ENCODE measurements around the gene CDC25C.
"Not testable (repeated sequence)": the region's sequence is repeated elsewhere in the genome, so short reads cannot be mapped to it uniquely, and the experiment has no call there.

CDC25C gene

DNA sequence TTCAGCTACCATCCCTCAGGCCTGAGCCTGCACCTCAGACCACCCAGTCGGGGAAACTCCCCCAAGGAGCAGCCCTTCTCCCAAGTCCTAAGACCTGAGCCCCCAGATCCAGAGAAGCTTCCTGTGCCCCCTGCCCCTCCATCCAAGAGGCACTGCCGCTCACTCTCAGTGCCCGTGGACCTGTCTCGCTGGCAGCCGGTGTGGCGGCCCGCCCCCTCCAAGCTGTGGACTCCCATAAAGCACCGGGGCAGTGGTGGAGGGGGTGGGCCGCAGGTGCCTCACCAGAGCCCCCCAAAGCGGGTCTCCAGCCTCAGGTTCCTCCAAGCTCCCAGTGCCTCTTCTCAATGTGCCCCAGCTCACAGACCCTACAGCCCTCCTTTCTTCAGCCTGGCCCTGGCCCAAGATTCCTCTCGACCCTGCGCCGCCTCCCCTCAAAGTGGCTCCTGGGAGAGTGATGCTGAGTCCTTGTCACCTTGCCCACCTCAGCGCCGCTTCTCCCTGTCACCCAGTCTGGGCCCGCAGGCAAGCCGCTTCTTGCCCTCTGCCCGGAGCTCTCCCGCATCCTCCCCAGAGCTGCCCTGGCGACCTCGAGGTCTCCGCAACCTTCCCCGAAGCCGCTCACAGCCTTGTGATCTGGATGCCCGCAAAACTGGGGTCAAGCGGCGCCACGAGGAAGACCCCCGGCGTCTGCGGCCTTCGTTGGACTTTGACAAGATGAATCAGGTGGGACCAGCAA lies 13.5 kb upstream of the CDC25C start:
- no peak for DNase-seq

DNA sequence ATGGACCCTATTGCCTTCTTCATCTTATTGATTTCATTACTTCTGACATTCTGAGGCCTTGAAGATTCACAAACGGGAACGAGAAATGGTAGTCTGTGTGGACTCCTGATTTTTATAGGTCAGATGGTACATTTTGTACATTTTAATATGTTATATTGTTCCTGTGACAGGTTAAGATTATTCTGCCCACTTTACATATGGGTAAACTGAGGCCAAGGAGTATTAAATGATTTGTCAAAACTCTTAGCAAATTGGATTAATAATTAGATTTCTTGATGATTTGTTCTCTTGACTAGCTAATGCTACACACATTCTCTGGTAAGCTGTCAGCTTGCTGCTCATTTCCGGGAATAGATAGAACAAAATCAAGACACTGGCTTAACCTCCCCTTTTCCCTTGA lies 8.4 kb upstream of the CDC25C start:
- no peak for DNase-seq

GRCh38 chr5:138339464-138339863 lies 7.9 kb upstream of the CDC25C start:
- no peak for DNase-seq

- DNase-seq = no peak
Measured at GRCh38 chr5:138339091-138339456, 7.5 kb upstream of the CDC25C start.

- DNase-seq = no peak
Measured at GRCh38 chr5:138338411-138339090, 6.9 kb upstream of the CDC25C start.

DNA sequence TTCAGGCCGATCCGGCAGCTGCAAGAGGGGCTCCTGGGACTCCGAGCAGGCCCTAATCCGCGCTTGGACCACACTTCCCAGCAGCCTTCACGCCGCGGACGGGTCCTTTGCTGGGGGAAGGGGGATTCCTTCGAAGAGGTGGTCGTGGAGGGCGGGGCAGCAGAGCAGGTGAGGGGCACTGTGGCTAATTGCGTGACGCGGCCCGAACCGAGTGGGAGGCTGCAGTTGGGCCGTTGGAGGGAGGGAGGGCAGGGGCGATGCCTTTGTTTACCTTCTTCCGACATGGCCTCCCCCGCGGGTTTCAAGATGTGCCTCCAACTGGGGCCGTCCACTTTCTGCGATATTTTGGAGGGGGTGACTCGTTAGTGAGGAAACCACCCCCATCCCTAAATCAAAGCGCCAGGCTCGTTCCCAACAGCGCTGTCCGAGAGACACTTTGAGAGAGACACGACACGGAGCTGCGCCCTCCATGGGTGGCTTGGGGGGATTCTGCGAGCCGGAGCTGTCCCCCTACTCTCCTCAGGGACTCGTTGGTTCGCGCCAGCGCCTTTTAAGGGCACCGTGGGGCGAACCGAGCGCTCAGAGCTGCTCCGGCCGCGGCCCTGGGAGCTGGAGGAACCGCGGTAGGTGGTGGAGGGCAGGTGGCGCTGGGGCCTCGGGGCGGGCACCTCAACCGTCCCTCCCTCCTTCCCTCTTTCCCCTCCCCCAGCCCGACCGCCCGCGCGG lies 6.2 kb upstream of the CDC25C start, which contains the start of gene FAM53C:
TSS of gene FAM53C (plus strand) at position 582 of the 726 bp plus-strand sequence. CDS start 3,070 bp downstream, outside the sequence.
- peak; percentile 83 for DNase-seq

DNA sequence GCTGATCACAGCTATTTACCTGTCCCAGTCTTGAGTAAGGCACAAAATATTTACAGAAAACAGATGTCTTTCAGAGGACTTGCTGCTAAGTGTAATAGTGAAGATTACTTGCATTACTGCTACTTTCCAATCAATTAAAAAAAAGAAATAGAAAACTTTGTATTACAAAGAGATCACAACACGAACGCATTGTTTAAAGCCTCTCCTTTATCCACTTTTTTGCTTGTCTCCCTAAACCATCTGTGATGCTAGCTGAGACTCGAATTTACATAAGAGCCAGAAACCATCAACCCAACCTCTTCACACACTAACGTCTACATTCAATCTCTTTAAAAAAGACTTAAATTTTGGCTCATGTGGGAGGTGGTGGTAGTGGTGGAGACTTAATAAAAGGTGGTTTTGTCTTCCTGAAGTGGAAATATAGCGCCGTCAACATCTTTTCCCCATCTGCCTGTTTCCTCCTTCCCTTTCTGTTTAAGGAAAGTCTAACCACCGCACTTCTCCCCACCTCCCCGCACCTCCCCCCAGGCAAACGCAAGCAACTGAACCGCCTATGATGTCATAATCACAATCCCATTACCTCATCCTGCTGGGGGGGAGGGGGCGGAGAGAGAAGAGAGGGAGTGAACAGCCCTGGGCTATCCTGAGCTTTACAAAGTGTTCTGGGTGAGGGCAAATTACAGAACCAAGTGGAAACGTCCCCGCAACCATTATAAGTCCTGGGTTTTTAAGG lies 5.5 kb upstream of the CDC25C start:
- no peak for DNase-seq

GRCh38 chr5:138334867-138335447 lies 3.4 kb upstream of the CDC25C start:
- DNase-seq = no peak

- DNase-seq = no peak
Measured at GRCh38 chr5:138330813-138331448, 673 bp downstream of the CDC25C start.

DNA sequence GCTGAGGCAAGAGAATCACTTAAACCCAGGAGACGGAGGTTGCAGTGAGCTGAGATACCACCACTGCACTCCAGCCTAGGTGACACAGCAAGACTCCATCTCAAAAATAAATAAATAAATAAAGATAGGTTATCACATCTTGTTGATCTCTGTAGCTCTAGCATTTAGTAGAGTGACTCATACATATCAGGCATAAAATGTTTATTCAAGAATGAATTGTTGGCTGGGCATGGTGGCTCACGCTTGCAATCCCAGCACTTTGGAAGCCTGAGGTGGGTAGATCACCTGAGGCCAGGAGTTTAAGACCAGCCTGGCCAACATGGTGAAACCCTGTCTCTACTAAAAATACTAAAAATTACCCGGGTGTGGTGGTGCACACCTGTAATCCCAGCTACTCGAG lies 13.4 kb downstream of the CDC25C start:
- not testable (repeated sequence) for DNase-seq

- no peak for DNase-seq
Measured at GRCh38 chr5:138316355-138316754, 15.2 kb downstream of the CDC25C start.

GRCh38 chr5:138315751-138316278 lies 15.8 kb downstream of the CDC25C start:
- no peak for DNase-seq

DNA sequence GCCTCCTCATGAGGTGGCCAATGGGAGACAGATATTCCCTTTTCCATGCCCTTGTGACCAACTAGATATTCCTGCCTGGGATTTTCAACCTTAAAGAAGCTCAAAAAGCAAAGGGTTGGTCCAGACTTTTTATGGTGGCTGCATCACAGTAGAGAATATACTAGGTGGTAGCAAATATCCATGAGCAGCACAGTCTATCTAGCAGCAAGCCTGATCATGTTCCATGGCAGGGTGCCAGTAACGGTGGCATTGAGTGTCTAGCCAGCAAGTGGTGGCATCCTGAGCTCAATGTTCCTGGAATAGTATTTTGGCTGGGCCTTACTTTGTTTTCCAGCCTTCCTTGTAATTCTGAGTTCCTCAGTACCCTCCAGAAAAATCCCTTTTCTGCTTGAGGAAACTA lies 25.8 kb downstream of the CDC25C start:
- DNase-seq = peak; percentile 62

- DNase-seq = peak; percentile 2
Measured at GRCh38 chr5:138303372-138303771, 28.2 kb downstream of the CDC25C start.

DNA sequence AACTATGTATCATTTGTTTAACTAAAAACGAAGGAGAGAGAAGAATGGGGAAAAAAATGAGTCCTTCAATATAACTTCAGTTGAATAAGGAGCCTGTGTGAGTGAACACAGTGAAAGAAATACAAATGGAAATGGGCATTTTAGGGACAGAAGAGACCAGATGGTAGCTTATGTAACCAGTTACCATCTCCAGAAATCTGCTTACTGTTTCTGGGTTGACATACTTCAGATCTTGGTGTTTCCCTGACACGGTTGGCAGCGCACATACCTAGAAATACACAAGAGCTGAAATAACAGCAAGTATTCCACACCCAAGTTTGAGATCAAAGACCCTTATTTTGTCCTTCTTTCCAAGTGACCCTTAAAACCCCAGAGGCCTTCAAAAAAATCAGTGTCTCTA lies 42.3 kb downstream of the CDC25C start:
- DNase-seq = no peak

GRCh38 chr5:138287246-138287645 lies 44.4 kb downstream of the CDC25C start:
- DNase-seq = no peak

DNA sequence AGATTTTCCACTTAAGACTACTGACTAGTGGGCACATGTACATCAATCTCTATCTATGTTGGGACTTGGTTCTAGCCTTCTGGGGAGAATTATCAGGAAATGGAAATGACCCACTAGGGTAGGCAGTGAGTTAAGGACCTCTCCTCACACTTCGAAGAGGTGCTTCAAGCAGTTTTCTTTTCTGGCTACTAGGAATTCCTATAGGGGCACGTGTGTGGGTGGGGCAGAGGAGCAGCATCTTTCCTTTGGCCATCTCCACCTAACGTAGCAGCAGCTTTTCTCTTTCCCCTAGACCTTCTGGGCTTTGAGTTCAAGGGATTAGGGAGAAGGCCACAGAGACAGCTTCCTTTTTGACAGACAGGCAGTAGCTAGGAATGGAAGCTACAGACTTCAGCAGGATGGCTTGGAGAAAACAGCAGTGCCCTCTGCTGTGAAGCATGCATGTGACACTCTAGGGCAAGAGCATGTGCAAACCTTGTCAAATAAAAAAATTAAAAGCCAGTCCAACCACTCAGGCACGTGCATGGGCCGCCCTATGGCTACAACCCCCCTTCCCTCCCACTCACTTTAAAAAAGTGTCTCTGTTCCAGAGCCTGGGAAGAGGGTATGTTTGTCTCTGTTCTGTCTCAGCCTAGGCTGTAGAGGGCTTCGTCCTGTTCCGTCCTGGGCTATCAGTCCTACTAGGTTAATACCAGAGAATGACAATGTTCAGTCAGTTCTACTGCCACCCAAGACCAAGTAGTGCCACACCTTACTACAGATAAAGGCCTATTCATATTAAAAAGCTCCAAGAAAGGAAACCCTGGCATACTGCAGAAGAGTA lies 48.5 kb downstream of the CDC25C start:
- peak; percentile 10 for DNase-seq

GRCh38 chr5:138280915-138281314 lies 50.7 kb downstream of the CDC25C start:
- DNase-seq = no peak

- no peak for DNase-seq
Measured at GRCh38 chr5:138276402-138277054, 55.1 kb downstream of the CDC25C start.

- no peak for DNase-seq
Measured at GRCh38 chr5:138275895-138276294, 55.7 kb downstream of the CDC25C start.
